ENCODE data around the gene FGF2. TPM values are rescaled to one million over a fixed set of nuclear protein-coding genes. Genes with fewer than 3 reads are reported as not detected.

The FGF2 gene
- polyA plus RNA-seq, 1 of the 3 experiments (the other 2 are of a cell fraction), result 11.1 TPM

GRCh38 chr4:122787940-122788339 lies 38.7 kb upstream of the FGF2 start:
- Histone ChIP-seq H3K27me3 (ENCODE audit: insufficient read depth) (no peaks in the 10 kb centered on the region), H3F3A (replicated peaks; ENCODE audit: insufficient read depth) (peaks cover 15% of the 10 kb centered on the region), H3K79me2 (ENCODE audit: insufficient read depth) (no peaks in the 10 kb centered on the region), H3K4me1 (ENCODE audit: control insufficient read depth in 1 of 2, insufficient read depth in 2 of 2, low read depth in 1 of 2, low read length in 1 of 2) (peaks cover 0 to 13% of the 10 kb centered on the region in 2 experiments; a peak in 3 of 4 replicates), H3K9me2 (no peaks in the 10 kb centered on the region), H3K9me3 (no peaks in the 10 kb centered on the region), H3K9ac (no peak overlapping the region), H3K4me2 (no peak overlapping the region), H4K20me1 (ENCODE audit: insufficient read depth) (no peaks in the 10 kb centered on the region), H2AFZ (ENCODE audit: low read depth) (no peak overlapping the region), H3K36me3 (replicated peaks in 1 of 2; ENCODE audit: control insufficient read depth in 1 of 2, insufficient read depth in 2 of 2, low read length in 1 of 2) (no peaks in the 10 kb centered on the region), H3K27ac (ENCODE audit: low read depth in 2 of 2, low read length in 1 of 2) (no peak overlapping the region), H3K4me3 (ENCODE audit: low read depth in 2 of 2, low read length in 1 of 2) (no peak overlapping the region)
- TF ChIP-seq POLR2AphosphoS5 (IDR thresholded peaks at IDR 0.05; ENCODE audit: low read depth, low read length) (no peak), NFIC (IDR thresholded peaks at IDR 0.05; ENCODE audit: borderline replicate concordance) (no peak), ZBTB33 (IDR thresholded peaks at IDR 0.05; ENCODE audit: borderline replicate concordance, low read depth) (no peak), RFX5 (IDR thresholded peaks at IDR 0.05; ENCODE audit: low read length) (no peak), FOXM1 (IDR thresholded peaks at IDR 0.05; ENCODE audit: low read depth) (no peak), GATA2 (CRISPR knock-in tag; IDR thresholded peaks at IDR 0.05) (no peak), GABPA (IDR thresholded peaks at IDR 0.05; ENCODE audit: low read depth) (no peak), TAF1 (IDR thresholded peaks at IDR 0.05; ENCODE audit: borderline replicate concordance, low read depth, low read length) (no peak), EP300 (IDR thresholded peaks at IDR 0.05; ENCODE audit: borderline replicate concordance in 1 of 2, low read depth in 1 of 2, low read length in 1 of 2) (no peak), USF1 (IDR thresholded peaks at IDR 0.05; ENCODE audit: borderline replicate concordance, low read depth) (no peak)
- no peak for DNase-seq
- 53% methylated on average over 1 of the region's 1 CpG for WGBS (ENCODE audit: low lambda C conversion rate)
- ChIA-PET POLR2A (no interaction called here), CTCF (interaction anchor here (1.3 to 1.4 kb wide), 2 partner anchors 30 to 126 kb away, joined by 5 read pairs; no protein-coding TSS in a partner anchor)

- H3K4me3 ChIP-seq (ENCODE audit: low read depth in 2 of 2, low read length in 1 of 2), result no peak overlapping the region
- no peak overlapping the region for H3K27ac ChIP-seq (ENCODE audit: low read depth in 2 of 2, low read length in 1 of 2)
- H3K36me3 ChIP-seq (replicated peaks in 1 of 2; ENCODE audit: control insufficient read depth in 1 of 2, insufficient read depth in 2 of 2, low read length in 1 of 2), result no peaks in the 10 kb centered on the region
- H3K9me2 ChIP-seq, result no peaks in the 10 kb centered on the region
- H3K4me1 ChIP-seq (ENCODE audit: control insufficient read depth in 1 of 2, insufficient read depth in 2 of 2, low read depth in 1 of 2, low read length in 1 of 2), result peaks cover 0 to 10% of the 10 kb centered on the region in 2 experiments; a peak in 2 of 4 replicates
- H2AFZ ChIP-seq (ENCODE audit: low read depth), result no peak overlapping the region
- H4K20me1 ChIP-seq (ENCODE audit: insufficient read depth), result no peaks in the 10 kb centered on the region
- ChIA-PET CTCF (interaction anchor here (1.4 to 1.7 kb wide), 2 partner anchors 12 to 31 kb away, joined by 4 to 10 read pairs; no protein-coding TSS in a partner anchor), POLR2A (interaction anchor here (0.6 to 0.7 kb wide), 2 partner anchors 8 to 1043 kb away, joined by 3 read pairs; no protein-coding TSS in a partner anchor)
- H3K79me2 ChIP-seq (ENCODE audit: insufficient read depth), result no peaks in the 10 kb centered on the region
- no peak for TF ChIP-seq USF1 (IDR thresholded peaks at IDR 0.05; ENCODE audit: borderline replicate concordance, low read depth)
- no peak for TF ChIP-seq TEAD4 (IDR thresholded peaks at IDR 0.05; ENCODE audit: borderline replicate concordance, insufficient read depth)
- no peak for TF ChIP-seq CHD2 (IDR thresholded peaks at IDR 0.05; ENCODE audit: low read length, partially characterized antibody)
- H3K9me3 ChIP-seq, result no peaks in the 10 kb centered on the region
- no peak overlapping the region for H3K9ac ChIP-seq
- H3K4me2 ChIP-seq, result no peak overlapping the region
- no peak for DNase-seq
- H3K27me3 ChIP-seq (ENCODE audit: insufficient read depth), result no peaks in the 10 kb centered on the region
- 96% methylated on average over 4 of the region's 4 CpGs for WGBS (ENCODE audit: low lambda C conversion rate)
- peaks cover 8% of the 10 kb centered on the region for H3F3A ChIP-seq (replicated peaks; ENCODE audit: insufficient read depth)
These were observed 37.7 kb upstream of the FGF2 start for GRCh38 chr4:122788935-122789334.

Data from SK-N-SH (cell line).